H1 (cell line): ENCODE results near the gene ARF3. TPM values are rescaled to one million over a fixed set of nuclear protein-coding genes. Genes with fewer than 3 reads are reported as not detected.

Source experiments
- CTCF ChIA-PET: fragments of 300-600 bp; sonication (Branson Sonifier 250); formaldehyde crosslinking; loops from one replicate; lab custom pipeline; 2021; ENCODE audit not compliant: partially characterized antibody; lab: Charles Lee
- POLR2A ChIA-PET: fragments of 300-600 bp; sonication (Branson Sonifier 250); formaldehyde crosslinking; loops from one replicate; lab custom pipeline; 2021; ENCODE audit warnings: inconsistent platforms; ENCODE audit not compliant: partially characterized antibody; lab: Charles Lee
- DNase-seq, 2 experiments: peaks; one replicate each; pipeline versions ENCODE4 v3.0.0 to v3.0.0-alpha.2; 2010 to 2022; ENCODE audit warnings: low spot score in 2 of 2, low read depth in 1 of 2, mixed read lengths in 1 of 2
- FAIRE-seq: peaks from 2 replicates; lab custom pipeline; 2011; peaks lifted over from hg19 to GRCh38; lab: Jason Lieb, UNC
- H2AFZ ChIP-seq: 2 replicates; pipeline ENCODE4 v1.8.1; 2012; ENCODE audit warnings: low read length, inconsistent platforms
- H2AK5ac ChIP-seq: 2 replicates; pipeline ENCODE4 v1.6.1; 2013; ENCODE audit warnings: low read depth, low read length
- H2BK120ac ChIP-seq: replicated peaks from 2 replicates; pipeline ENCODE3; 2013; ENCODE audit warnings: low read depth, low read length, inconsistent platforms
- H2BK12ac ChIP-seq: 2 replicates; pipeline ENCODE4 v1.6.1; 2013; ENCODE audit warnings: low read depth, low read length
- H2BK15ac ChIP-seq: 2 replicates; pipeline ENCODE4 v1.6.1; 2013; ENCODE audit warnings: low read length
- H2BK20ac ChIP-seq: 2 replicates; pipeline ENCODE4 v1.6.1; 2013; ENCODE audit warnings: low read length
- H2BK5ac ChIP-seq: 2 replicates; pipeline ENCODE4 v1.6.1; 2013; ENCODE audit warnings: low read depth, low read length
- H3K14ac ChIP-seq: 2 replicates; pipeline ENCODE4 v1.6.1; 2013; ENCODE audit warnings: inconsistent platforms; ENCODE audit not compliant: insufficient read length
- H3K18ac ChIP-seq: 2 replicates; pipeline ENCODE4 v1.6.1; 2013; ENCODE audit warnings: low read length; ENCODE audit errors: extremely low read depth
- H3K23ac ChIP-seq: 2 replicates; pipeline ENCODE4 v1.6.1; 2013; ENCODE audit warnings: inconsistent platforms; ENCODE audit not compliant: insufficient read length
- H3K23me2 ChIP-seq: 2 replicates; pipeline ENCODE4 v1.6.1; 2013; ENCODE audit warnings: low read depth, low read length
- H3K27ac ChIP-seq: 2 replicates; pipeline ENCODE4 v1.6.1; 2011; ENCODE audit warnings: low read depth, low read length, inconsistent platforms
- H3K27me3 ChIP-seq, 4 experiments: replicated peaks in 1 of 4; 1 replicate in 1 of 4; 2 replicates in 3 of 4; pipeline versions ENCODE4 v1.6.1 to v1.8.1; 2011 to 2013; ENCODE audit warnings: low read length in 3 of 4, mild to moderate bottlenecking in 3 of 4, inconsistent platforms in 2 of 4, mixed read lengths in 2 of 4, moderate library complexity in 1 of 4; ENCODE audit not compliant: control insufficient read depth in 3 of 4, insufficient read depth in 3 of 4; ENCODE audit errors: extremely low read depth in 1 of 4
- H3K36me3 ChIP-seq, 4 experiments: 2 replicates each; pipeline versions ENCODE4 v1.6.1 to v1.8.1; 2011 to 2013; ENCODE audit warnings: mild to moderate bottlenecking in 4 of 4, low read length in 3 of 4, moderate library complexity in 2 of 4, control low read depth in 1 of 4, inconsistent platforms in 1 of 4; ENCODE audit not compliant: insufficient read depth in 4 of 4, control insufficient read depth in 2 of 4
- H3K4ac ChIP-seq: replicated peaks from 2 replicates; pipeline ENCODE3; 2013; ENCODE audit warnings: low read length, low read depth, mixed read lengths, inconsistent platforms; ENCODE audit not compliant: insufficient read length
- H3K4me1 ChIP-seq, 4 experiments: replicated peaks in 1 of 4; 1 replicate in 1 of 4; 2 replicates in 3 of 4; pipeline versions ENCODE4 v1.6.1 to v1.8.1; 2011 to 2013; ENCODE audit warnings: low read length in 3 of 4, inconsistent platforms in 2 of 4, mixed read lengths in 1 of 4; ENCODE audit not compliant: insufficient read depth in 4 of 4, control insufficient read depth in 3 of 4
- H3K4me2 ChIP-seq, 2 experiments: 2 replicates each; pipeline versions ENCODE4 v1.6.1 to v1.8.1; 2011 to 2013; ENCODE audit warnings: low read depth in 2 of 2, low read length in 2 of 2, control low read depth in 1 of 2, inconsistent platforms in 1 of 2, mild to moderate bottlenecking in 1 of 2; ENCODE audit not compliant: insufficient read depth in 1 of 2
- H3K4me3 ChIP-seq, 4 experiments: fragments of 200-600, 300-600 bp in 1 of 4; sonication (generic), shearing (Covaris generic), sonication (Bioruptor Twin) in 1 of 4; 2 replicates each; pipeline versions ENCODE4 v1.5.1 to v1.8.1; 2011 to 2016; ENCODE audit warnings: low read length in 4 of 4, low read depth in 3 of 4, control low read depth in 2 of 4, inconsistent platforms in 2 of 4, mild to moderate bottlenecking in 2 of 4, mixed read lengths in 1 of 4, moderate library complexity in 1 of 4; ENCODE audit not compliant: insufficient read depth in 2 of 4; ENCODE audit errors: extremely low read depth in 1 of 4
- H3K56ac ChIP-seq: replicated peaks from 2 replicates; pipeline ENCODE3; 2013; ENCODE audit warnings: low read depth, mild to moderate bottlenecking, mixed read lengths, low read length, inconsistent platforms; ENCODE audit not compliant: insufficient read length
- H3K79me1 ChIP-seq: 2 replicates; pipeline ENCODE4 v1.6.1; 2013; ENCODE audit warnings: low read depth, low read length, control low read depth
- H3K79me2 ChIP-seq, 2 experiments: 2 replicates each; pipeline versions ENCODE4 v1.6.1 to v1.8.1; 2012 to 2013; ENCODE audit warnings: low read length in 2 of 2, mild to moderate bottlenecking in 2 of 2, inconsistent platforms in 1 of 2; ENCODE audit not compliant: insufficient read depth in 2 of 2, control insufficient read depth in 1 of 2
- H3K9ac ChIP-seq, 4 experiments: replicated peaks in 1 of 4; 1 replicate in 1 of 4; 2 replicates in 3 of 4; pipeline versions ENCODE4 v1.6.1 to v1.8.1; 2011 to 2013; ENCODE audit warnings: low read depth in 3 of 4, low read length in 3 of 4, control low read depth in 2 of 4, mild to moderate bottlenecking in 2 of 4, moderate library complexity in 2 of 4, inconsistent platforms in 1 of 4; ENCODE audit errors: extremely low read depth in 1 of 4
- H3K9me3 ChIP-seq, 2 experiments: 2 replicates each; pipeline versions ENCODE4 v1.6.1 to v1.8.1; 2012 to 2013; ENCODE audit warnings: mild to moderate bottlenecking in 2 of 2, moderate library complexity in 2 of 2, control low read depth in 1 of 2, inconsistent platforms in 1 of 2, low read depth in 1 of 2, low read length in 1 of 2, mixed read lengths in 1 of 2; ENCODE audit not compliant: insufficient read depth in 2 of 2
- H4K20me1 ChIP-seq, 2 experiments: replicated peaks in 1 of 2; 2 replicates each; pipeline versions ENCODE3 to v1.8.1; 2011 to 2013; ENCODE audit warnings: inconsistent platforms in 2 of 2, low read length in 2 of 2, mild to moderate bottlenecking in 1 of 2; ENCODE audit not compliant: insufficient read depth in 2 of 2, control insufficient read depth in 1 of 2
- H4K5ac ChIP-seq: 2 replicates; pipeline ENCODE4 v1.6.1; 2013; ENCODE audit warnings: low read length, low read depth, mixed read lengths, inconsistent platforms; ENCODE audit not compliant: insufficient read length
- H4K8ac ChIP-seq: 2 replicates; pipeline ENCODE4 v1.8.0; 2013; ENCODE audit warnings: mild to moderate bottlenecking, moderate library complexity, low read length, inconsistent platforms; ENCODE audit not compliant: insufficient read depth; ENCODE audit errors: extremely low read depth
- H4K91ac ChIP-seq: replicated peaks from 2 replicates; pipeline ENCODE3; 2013; ENCODE audit warnings: low read length, mixed read lengths, inconsistent platforms; ENCODE audit not compliant: insufficient read length
- ATF3 ChIP-seq: IDR thresholded peaks from 2 replicates; pipeline ENCODE4 v1.6.1; 2011; ENCODE audit warnings: low read depth, mild to moderate bottlenecking, low read length; ENCODE audit not compliant: insufficient read depth
- BCL11A ChIP-seq, 2 experiments: IDR thresholded peaks; one replicate each; pipeline ENCODE4 v1.6.1; 2011; ENCODE audit warnings: low read depth in 2 of 2, low read length in 2 of 2, mild to moderate bottlenecking in 2 of 2
- CEBPB ChIP-seq: IDR thresholded peaks from 2 replicates; pipeline ENCODE4 v1.6.1; 2012; ENCODE audit warnings: low read depth, low read length
- MAFK ChIP-seq: IDR thresholded peaks from 2 replicates; pipeline ENCODE4 v1.6.1; 2012; ENCODE audit warnings: low read depth, mild to moderate bottlenecking, improper control_type of control experiment, low read length
- SP1 ChIP-seq: IDR thresholded peaks from 2 replicates; pipeline ENCODE4 v1.6.1; 2011; ENCODE audit warnings: low read depth, low read length
- SRF ChIP-seq: IDR thresholded peaks from 2 replicates; pipeline ENCODE4 v1.6.1; 2011; ENCODE audit warnings: mild to moderate bottlenecking, low read depth, low read length, moderate library complexity
- WGBS, 2 experiments: shearing (Covaris generic) in 1 of 2; methylation state at CpG; one replicate each; pipeline versions ENCODE4 v1.1.6 to v1.1.7; 2013 to 2015; ENCODE audit warnings: low lambda C conversion rate in 2 of 2, mixed read lengths in 2 of 2, inconsistent platforms in 1 of 2, low coverage in 1 of 2, missing lambda C conversion rate in 1 of 2; ENCODE audit not compliant: insufficient replicate concordance in 2 of 2, insufficient coverage in 1 of 2, insufficient read length in 1 of 2; ENCODE audit errors: extremely low coverage in 1 of 2, missing lambda C conversion rate in 1 of 2; 5-methylcytosine and 5-hydroxymethylcytosine counted together
- polyA plus RNA-seq, 7 experiments: library from polyadenylated mRNA; depleted of rRNA in 3 of 7; stranded (reverse) in 5 of 7; unstranded in 2 of 7; fragments of >200 nt in 5 of 7; fragments of 200-250 nt in 2 of 7; gene quantifications; 1 replicate in 5 of 7; 2 replicates in 1 of 7; 4 replicates in 1 of 7; pipeline versions ENCODE4 v1.2.1 to v1.2.3, GENCODE V29; 2011 to 2013; ENCODE audit warnings: missing spikeins in 2 of 7, mixed read lengths in 2 of 7
- total RNA-seq: library from RNA; stranded (reverse); fragmentation: NEBNext Ultra II Directional; extraction: Animal tissue kit (Norgen Biotek cat#: 25700); gene quantifications from 2 replicates; pipeline ENCODE4 v1.2.1, GENCODE V29; 2021

ARF3 gene
- total and polyA plus RNA-seq, 2 of the 8 experiments (the other 6 are each of a cell fraction or from before 2014, with no cell fraction given): 231 to 250 TPM

GRCh38 chr12:48930475-48930874 lies 26.8 kb downstream of the ARF3 start:
- H3K9me3 ChIP-seq: no peaks in the 10 kb centered on the region
- H3K23ac ChIP-seq: no peak overlapping the region
- no peak overlapping the region for H4K5ac ChIP-seq
- no peak overlapping the region for H3K4me3 ChIP-seq
- no peak overlapping the region for H3K27ac ChIP-seq
- H3K4ac ChIP-seq: no peak overlapping the region
- no peak overlapping the region for H3K18ac ChIP-seq
- no peak overlapping the region for H3K56ac ChIP-seq
- DNase-seq (no peak), FAIRE-seq (no peak)
- H3K27me3 ChIP-seq: no peaks in the 10 kb centered on the region
- H2BK12ac ChIP-seq: no peak overlapping the region
- ChIA-PET POLR2A (interaction anchor here (0.8 to 8.6 kb wide), 4 partner anchors 8 to 96 kb away, joined by 4 to 49 read pairs (median 4); partner anchors contain the start of gene FKBP11), CTCF (interaction anchor here (0.8 to 20.2 kb wide), 12 partner anchors 6 to 111 kb away, joined by 3 to 280 read pairs (median 4); partner anchors contain the start of genes ARF3, DDX23 and WNT1)
- no peak for TF ChIP-seq SP1
- TF ChIP-seq MAFK: no peak
- TF ChIP-seq SRF: no peak
- no peak for TF ChIP-seq BCL11A (IDR thresholded peaks at IDR 0.05; ENCODE audit: low read depth in 2 of 2, low read length in 2 of 2)
- TF ChIP-seq ATF3: no peak
- no peak for TF ChIP-seq CEBPB
- 95% methylated on average over 4 of the region's 4 CpGs; no CpG with 5 or more reads in 1 of the 2 experiments for WGBS, 2 experiments
- peaks cover 8 to 10% of the 10 kb centered on the region in 2 experiments for H4K20me1 ChIP-seq
- H2BK120ac ChIP-seq: no peak overlapping the region
- no peak overlapping the region for H2BK20ac ChIP-seq
- H2AK5ac ChIP-seq: no peak overlapping the region
- peaks cover 0 to 5% (median 1%) of the 10 kb centered on the region in 4 experiments; a peak in 3 of 7 replicates for H3K4me1 ChIP-seq
- no peak overlapping the region for H2AFZ ChIP-seq
- no peak overlapping the region for H2BK15ac ChIP-seq
- H3K79me2 ChIP-seq: no peaks in the 10 kb centered on the region
- no peaks in the 10 kb centered on the region for H3K79me1 ChIP-seq
- H3K4me2 ChIP-seq: no peak overlapping the region
- no peak overlapping the region for H2BK5ac ChIP-seq
- peaks cover 22 to 57% (median 33%) of the 10 kb centered on the region in 4 experiments; a peak in 7 of 8 replicates for H3K36me3 ChIP-seq
- no peak overlapping the region for H4K91ac ChIP-seq
- no peak overlapping the region for H3K14ac ChIP-seq
- no peak overlapping the region for H4K8ac ChIP-seq
- no peaks in the 10 kb centered on the region for H3K23me2 ChIP-seq
- no peak overlapping the region for H3K9ac ChIP-seq
